GM12874 (cell line): ENCODE measurements around the gene CDC5L.

Experiments used
- TF ChIP-seq, protein P1 (sequence below): IDR thresholded peaks from 2 replicates; pipeline ENCODE4 v1.5.1; 2011; ENCODE audit warnings: low read depth, mild to moderate bottlenecking, control low read depth, low read length, moderate library complexity; ENCODE audit not compliant: insufficient read depth

CDC5L gene

DNA sequence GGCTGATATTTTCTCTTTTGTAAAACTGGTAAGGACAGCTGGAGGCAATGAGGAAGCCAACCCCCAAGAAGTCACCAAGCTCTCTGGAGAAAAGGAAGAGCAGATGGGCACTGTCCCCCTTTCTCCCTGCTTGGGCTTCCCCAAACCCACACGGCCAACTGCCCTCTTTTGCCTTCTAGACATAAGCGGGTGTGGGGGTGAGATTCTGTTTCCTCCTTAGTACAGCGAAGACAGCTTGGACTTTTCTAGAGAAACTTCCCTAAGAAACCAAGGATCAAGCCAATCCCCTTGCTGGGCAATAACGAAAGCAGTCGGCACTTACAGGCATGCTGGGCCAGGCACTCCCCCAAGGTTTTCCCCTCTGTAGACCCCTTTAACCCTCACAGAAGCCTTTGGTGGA lies 110.3 kb downstream of the CDC5L start:
- TF ChIP-seq, protein P1, sequence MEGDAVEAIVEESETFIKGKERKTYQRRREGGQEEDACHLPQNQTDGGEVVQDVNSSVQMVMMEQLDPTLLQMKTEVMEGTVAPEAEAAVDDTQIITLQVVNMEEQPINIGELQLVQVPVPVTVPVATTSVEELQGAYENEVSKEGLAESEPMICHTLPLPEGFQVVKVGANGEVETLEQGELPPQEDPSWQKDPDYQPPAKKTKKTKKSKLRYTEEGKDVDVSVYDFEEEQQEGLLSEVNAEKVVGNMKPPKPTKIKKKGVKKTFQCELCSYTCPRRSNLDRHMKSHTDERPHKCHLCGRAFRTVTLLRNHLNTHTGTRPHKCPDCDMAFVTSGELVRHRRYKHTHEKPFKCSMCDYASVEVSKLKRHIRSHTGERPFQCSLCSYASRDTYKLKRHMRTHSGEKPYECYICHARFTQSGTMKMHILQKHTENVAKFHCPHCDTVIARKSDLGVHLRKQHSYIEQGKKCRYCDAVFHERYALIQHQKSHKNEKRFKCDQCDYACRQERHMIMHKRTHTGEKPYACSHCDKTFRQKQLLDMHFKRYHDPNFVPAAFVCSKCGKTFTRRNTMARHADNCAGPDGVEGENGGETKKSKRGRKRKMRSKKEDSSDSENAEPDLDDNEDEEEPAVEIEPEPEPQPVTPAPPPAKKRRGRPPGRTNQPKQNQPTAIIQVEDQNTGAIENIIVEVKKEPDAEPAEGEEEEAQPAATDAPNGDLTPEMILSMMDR: no peak

DNA sequence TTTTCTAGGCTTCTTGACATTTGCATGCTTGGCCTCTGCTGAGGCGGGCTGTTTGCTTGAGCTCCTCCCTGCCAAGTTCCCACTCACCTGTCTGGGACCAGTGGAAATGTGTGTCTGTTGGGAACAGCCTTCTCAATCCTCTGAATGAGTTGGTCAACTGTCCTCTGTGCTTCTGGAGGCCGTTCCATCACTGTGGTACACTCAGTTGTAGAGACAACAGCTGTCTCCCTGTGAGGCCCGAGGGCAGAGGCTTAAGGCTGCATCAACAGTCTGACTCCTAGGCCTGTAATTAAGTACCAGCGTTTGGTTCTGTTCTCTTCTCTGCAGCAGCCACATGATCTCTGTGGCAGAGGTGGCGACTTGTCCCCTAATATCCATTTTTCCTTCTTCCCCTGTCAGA lies 110.9 kb downstream of the CDC5L start:
- TF ChIP-seq, protein P1: no peak

DNA sequence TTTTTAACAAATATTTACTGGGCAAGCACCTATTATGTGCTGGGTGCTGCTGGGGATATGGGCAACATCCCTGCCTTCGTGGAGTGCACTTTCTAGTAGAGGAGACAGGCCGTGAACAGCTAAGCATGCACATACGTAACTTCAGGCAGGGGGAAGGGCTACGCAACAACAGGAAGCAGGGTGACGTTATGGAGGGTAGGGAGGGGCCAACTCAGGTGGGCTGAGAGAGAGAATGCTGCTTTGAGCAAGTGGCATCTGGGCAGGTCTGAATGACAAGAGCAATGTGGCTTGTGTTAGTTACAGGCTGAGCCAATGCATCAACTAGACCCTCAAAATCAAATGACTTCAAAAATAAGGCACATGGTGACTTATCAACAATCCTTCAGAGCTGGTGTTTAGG lies 112.1 kb downstream of the CDC5L start:
- TF ChIP-seq, protein P1: no peak
